SH-SY5Y (cell line): ENCODE results near the gene CFAP44.

Experiments used
- GATA2 ChIP-seq: IDR thresholded peaks from 2 replicates; pipeline ENCODE4 v1.6.1; 2011; ENCODE audit warnings: mild to moderate bottlenecking, low read depth, low read length
- GATA3 ChIP-seq: IDR thresholded peaks from 2 replicates; pipeline ENCODE4 v1.6.1; 2011; ENCODE audit warnings: low read depth, mild to moderate bottlenecking, low read length, moderate library complexity

Gene CFAP44, protein sequence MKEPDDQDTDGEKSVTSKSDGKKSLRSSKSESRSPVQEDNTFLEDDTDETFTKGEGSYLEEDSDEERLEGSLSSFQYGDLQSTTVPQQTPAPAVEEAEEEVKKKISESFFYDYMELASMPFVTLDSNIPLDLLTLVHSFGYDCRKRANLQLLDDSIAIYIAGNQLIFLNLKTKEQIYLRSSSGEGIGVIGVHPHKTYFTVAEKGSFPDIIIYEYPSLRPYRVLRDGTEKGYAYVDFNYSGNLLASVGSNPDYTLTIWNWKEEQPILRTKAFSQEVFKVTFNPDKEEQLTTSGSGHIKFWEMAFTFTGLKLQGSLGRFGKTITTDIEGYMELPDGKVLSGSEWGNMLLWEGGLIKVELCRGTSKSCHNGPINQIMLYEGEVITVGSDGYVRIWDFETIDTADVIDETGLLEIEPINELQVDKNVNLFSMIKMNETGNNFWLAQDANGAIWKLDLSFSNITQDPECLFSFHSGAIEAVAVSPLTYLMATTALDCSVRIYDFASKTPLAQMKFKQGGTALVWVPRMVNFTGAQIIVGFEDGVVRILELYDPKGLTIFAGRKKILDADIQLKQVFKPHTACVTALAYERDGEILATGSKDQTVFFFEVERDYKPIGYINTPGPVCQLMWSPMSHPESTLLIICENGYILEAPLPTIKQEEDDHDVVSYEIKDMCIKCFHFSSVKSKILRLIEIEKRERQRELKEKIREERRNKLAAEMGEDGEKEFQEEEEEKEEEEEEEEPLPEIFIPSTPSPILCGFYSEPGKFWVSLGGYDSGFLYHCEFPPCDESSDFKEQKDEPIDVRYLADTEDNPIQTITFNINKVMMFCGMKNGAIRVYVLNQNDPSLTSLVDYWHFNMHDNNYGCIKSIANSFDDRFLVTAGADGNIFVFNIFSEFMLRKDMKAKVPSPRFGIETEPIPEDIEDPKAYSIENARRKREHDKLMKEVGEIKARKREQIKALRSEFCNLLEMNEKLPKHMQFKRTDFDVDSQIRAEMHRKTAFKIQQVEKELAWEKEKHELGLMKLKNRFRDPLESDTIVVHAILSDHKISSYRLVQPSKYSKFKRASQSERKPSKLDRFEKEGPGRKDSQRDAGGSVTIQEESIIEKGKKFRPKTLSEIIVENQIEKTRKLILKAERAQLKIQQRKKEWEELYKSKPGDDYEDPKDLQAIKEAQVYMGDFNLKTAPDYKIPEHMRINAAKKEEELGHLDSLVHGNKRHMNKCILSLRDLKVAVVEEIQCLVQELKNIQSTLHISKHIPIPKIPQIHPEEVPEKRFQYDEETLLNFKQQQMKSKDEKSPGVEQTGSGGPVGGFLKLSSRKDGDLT (N-terminal part only)

DNA sequence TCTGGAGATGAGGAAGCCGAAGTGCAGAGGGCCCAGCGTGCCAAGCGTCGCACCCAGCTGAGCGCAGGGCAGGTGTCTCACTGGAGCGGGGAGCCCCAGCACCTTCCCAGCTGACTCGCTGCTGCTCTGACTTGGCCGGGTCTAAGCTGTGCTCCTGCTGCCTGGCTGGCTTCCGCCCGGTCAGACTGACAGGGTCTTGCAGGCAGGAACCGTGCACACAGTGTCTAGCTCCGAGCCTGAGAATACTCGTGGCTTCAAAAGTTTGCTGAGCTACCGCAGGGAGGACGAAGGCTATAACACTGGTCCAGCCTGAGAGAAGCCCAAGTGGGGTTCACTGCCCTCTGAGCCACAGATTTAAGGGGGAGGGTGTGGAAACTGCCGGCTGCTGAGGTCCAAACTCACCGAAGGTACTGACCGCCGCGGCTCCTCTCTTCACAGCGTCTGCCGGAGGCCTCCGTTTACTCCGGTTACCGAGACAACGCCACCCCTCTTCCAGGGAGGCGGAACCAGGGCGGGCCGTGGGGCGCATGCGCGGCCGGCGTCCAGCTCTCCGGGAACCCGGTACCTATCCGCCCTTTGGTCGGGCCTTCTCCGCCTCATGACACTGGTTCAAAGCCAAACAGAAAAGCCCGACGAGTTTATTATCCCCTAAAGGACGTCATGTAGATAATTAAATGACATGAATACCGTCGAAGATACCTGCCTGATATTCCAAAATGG, at the start of gene CFAP44:
Gene CFAP44 (minus strand): TSS at position 443 of the 720 bp plus-strand sequence. CDS start 7,829 bp downstream, outside the sequence.
- TF ChIP-seq GATA3: no peak
- TF ChIP-seq GATA2: no peak

DNA sequence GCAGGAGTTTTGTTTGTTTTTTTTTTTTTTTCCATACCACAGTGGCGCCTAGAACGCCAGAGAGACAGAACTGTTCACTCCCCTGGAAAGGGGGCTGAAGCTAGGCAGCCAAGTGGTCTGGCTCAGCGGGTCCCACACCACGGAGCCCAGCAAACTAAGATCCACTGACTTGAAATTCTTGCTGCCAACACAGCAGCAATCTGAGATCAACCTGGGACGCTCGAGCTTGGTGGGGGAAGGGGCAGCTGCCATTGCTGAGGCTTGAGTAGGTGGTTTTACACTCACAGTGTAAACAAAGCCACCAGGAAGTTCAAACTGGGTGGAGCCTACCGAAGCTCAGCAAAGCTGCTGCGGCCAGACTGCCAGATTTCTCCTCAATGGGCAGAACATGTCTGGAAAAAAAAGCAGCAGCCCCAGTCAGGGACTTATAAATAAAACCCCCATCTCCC, 43.9 kb upstream of the CFAP44 start:
- TF ChIP-seq GATA2 (no peak), GATA3 (no peak)

DNA sequence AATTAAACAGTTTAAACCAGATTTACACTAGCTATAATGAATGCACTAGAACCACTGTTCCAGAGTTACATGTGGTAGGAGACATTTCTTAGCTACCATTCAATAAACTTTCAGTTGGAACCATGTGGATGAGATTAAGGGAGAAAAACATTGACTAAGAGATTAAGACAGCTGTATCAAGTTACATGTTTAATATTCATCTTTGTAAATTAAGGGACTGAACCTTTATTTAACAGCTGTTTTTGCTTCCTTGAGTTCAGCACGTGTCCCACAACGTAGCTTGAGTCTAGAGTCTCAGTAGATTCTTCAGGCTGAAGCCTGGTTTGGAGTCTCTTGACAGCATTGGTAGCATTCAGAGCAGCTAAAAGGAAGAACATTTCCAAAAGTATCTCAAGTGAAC, 27.2 kb upstream of the CFAP44 start:
- TF ChIP-seq GATA2 (no peak), GATA3 (no peak)

GRCh38 chr3:113461488-113461887, 20.2 kb upstream of the CFAP44 start:
- TF ChIP-seq GATA2 (no peak), GATA3 (no peak)

GRCh38 chr3:113455446-113455845, 14.2 kb upstream of the CFAP44 start:
- TF ChIP-seq GATA2: no peak
- TF ChIP-seq GATA3: no peak

DNA sequence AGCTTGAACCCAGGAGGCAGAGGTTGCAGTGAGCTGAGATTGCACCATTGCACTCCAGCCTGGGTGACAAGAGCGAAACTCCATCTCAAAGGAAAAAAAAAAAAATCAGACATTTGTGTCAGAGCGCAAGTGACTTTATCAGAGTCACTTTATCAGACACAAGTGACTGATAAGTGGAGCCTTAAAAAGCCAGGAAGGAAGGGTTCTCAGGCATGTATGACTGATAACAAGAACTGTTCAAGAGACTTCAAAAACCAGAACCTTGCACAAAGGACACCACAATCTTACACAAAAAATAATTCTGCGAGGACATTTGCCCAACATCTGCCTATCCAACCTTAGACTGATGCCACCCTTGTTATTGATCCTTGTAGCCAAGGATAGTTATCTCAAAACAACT, 13.3 kb upstream of the CFAP44 start:
- no peak for TF ChIP-seq GATA3
- TF ChIP-seq GATA2: no peak

- TF ChIP-seq GATA3 (no peak), GATA2 (no peak)
These were observed 12.8 kb upstream of the CFAP44 start for GRCh38 chr3:113454057-113454456.

DNA sequence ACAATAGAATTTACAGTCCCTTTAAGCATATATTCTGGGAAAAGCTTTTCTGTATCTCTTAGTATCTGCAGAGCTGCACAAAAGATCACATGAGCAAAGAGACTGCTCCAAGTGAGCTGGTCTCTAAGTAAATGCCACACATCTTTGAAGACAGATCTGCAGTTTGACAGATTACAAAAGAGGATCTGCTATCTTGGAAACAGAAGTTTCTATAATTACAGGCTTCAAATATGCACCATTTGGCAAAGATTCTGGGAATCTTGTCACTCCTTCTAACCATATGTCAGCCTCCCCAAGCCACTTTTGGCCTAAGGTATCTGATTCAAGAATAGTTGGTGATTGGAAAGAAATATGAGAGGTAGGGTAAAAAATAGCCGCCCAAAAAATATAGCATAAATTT, 9.6 kb upstream of the CFAP44 start:
- TF ChIP-seq GATA2 (no peak), GATA3 (no peak)

- no peak for TF ChIP-seq GATA2
- TF ChIP-seq GATA3: no peak
These were observed 1.7 kb downstream of the CFAP44 start for GRCh38 chr3:113439606-113440005.

DNA sequence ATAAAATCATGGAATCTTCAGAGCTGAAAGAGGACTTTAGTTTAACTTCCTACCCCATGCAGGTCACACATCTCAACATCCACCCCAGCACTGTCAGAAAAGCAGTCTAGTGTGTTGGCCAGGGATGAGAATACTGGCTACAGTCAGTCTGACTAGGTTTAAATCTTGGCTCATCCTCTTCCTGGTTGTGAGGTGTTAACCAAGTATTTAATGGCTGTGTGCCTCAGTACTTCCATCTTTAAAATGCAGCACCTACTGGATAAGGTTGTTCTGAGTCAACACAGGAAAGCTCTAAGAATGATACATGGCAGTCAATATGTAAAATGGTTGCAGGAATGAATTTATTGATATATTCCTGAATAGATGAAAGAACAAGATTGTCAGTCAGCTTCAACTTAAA, 3.1 kb downstream of the CFAP44 start:
- TF ChIP-seq GATA2: no peak
- no peak for TF ChIP-seq GATA3

GRCh38 chr3:113437411-113437810, 3.9 kb downstream of the CFAP44 start:
- TF ChIP-seq GATA3 (no peak), GATA2 (no peak)

DNA sequence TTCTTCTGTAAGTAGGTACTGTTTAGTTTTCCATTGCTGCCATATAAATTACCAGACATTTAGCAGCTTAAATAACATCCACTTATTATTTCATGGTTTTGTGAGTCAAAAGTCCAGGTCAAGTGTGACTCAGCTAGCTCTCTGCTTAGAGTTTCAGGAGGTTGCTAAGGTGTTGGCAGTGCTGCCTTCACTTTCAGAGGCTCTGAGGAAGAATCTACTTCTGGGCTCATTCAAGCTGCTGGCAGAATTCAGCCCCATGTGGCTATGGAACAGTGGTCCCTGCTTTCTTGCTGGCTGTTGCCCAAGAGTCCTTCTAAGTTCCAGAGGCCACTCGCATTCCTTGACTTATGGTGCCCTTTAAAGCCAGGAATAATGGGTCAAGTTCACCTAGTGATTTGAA, 4.5 kb downstream of the CFAP44 start:
- TF ChIP-seq GATA2 (no peak), GATA3 (no peak)

GRCh38 chr3:113431811-113432210, 9.5 kb downstream of the CFAP44 start:
- TF ChIP-seq GATA3: no peak
- TF ChIP-seq GATA2: no peak
